ENCODE measurements around the gene ZNF3. TPM values are rescaled to one million over a fixed set of nuclear protein-coding genes. Genes with fewer than 3 reads are reported as not detected.

ZNF3 gene
- total and polyA plus RNA-seq, 3 donors from 2014 or later: 23.4 to 27.7 (median 24.7) TPM

DNA sequence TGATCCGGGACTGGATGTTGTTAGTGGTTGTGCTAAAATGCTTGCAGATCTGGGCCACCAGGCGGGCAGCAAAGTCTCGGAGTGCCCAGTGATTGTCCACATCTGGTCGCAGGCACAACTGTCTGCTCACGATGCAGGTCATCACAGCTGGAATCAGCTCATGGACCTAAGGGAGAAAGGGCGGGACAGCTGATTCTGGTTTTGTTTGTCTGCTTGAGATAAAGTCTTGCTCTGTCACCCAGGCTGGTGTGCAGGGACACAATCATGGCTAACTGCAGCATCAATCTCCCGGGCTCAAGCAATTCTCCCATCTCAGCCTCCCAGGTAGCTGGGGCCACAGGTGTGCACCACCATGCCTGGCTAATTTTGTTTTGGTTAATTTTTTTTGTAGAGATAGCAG, 29.6 kb upstream of the ZNF3 start:
- intact Hi-C loops (cut with DNase I; ENCODE audit: low total_unique reads): no loop called here
- DNase-seq: no peak
- no peaks in the 10 kb centered on the region for H3K36me3 ChIP-seq (ENCODE audit: low read depth, missing control alignments)
- no peaks in the 10 kb centered on the region for H3K27me3 ChIP-seq
- H3K4me1 ChIP-seq: no peaks in the 10 kb centered on the region
- 85 to 95% methylated on average over 7 of the region's 7 CpGs for WGBS, 2 donors
- H3K27ac ChIP-seq: no peak overlapping the region
- TF ChIP-seq, protein P1, sequence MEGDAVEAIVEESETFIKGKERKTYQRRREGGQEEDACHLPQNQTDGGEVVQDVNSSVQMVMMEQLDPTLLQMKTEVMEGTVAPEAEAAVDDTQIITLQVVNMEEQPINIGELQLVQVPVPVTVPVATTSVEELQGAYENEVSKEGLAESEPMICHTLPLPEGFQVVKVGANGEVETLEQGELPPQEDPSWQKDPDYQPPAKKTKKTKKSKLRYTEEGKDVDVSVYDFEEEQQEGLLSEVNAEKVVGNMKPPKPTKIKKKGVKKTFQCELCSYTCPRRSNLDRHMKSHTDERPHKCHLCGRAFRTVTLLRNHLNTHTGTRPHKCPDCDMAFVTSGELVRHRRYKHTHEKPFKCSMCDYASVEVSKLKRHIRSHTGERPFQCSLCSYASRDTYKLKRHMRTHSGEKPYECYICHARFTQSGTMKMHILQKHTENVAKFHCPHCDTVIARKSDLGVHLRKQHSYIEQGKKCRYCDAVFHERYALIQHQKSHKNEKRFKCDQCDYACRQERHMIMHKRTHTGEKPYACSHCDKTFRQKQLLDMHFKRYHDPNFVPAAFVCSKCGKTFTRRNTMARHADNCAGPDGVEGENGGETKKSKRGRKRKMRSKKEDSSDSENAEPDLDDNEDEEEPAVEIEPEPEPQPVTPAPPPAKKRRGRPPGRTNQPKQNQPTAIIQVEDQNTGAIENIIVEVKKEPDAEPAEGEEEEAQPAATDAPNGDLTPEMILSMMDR (IDR thresholded peaks at IDR 0.05): no peak
- TF ChIP-seq POLR2A (IDR thresholded peaks at IDR 0.05): no peak
- no peak overlapping the region for H3K4me3 ChIP-seq
- H3K9me3 ChIP-seq: no peaks in the 10 kb centered on the region

DNA sequence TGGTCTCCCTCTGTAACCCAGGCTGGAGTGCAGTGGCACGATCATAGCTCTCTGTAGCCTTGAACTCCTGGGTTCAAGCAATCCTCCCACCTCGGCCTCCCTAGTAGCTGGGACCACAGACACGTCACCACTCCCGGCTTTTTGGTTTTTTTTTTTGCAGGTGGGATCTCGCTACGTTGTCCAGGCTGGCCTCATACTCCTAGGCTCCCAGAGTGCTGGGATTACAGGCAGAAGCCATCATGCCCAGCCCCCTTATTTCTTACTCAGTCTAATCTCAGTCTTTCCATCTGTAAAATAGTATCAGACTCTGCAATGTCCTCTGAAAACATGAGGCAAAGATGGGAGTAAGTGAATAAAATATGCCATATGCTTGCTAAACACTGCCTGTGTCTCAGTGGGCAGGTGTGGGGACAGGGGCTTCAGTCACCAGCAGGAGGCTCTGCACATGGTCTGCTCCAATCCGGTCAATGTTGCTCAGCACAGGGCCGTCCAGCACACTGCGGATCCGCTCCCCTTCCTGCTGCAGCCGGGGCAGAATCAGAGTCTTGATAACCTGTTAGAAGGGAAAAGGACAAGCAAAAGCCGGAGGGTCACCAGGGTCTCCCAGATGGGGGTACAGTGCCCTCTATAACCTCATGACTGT, 28.1 kb upstream of the ZNF3 start:
- TF ChIP-seq, protein P1 (IDR thresholded peaks at IDR 0.05): no peak
- no peak for TF ChIP-seq POLR2A (IDR thresholded peaks at IDR 0.05)
- 86 to 88% methylated on average over 11 to 12 of the region's 12 CpGs for WGBS, 2 donors
- intact Hi-C loops (cut with DNase I; ENCODE audit: low total_unique reads): no loop called here
- Histone ChIP-seq H3K4me1 (no peaks in the 10 kb centered on the region), H3K4me3 (no peak overlapping the region), H3K36me3 (ENCODE audit: low read depth, missing control alignments) (no peaks in the 10 kb centered on the region), H3K27ac (no peak overlapping the region), H3K9me3 (no peaks in the 10 kb centered on the region), H3K27me3 (no peaks in the 10 kb centered on the region)
- no peak for DNase-seq

DNA sequence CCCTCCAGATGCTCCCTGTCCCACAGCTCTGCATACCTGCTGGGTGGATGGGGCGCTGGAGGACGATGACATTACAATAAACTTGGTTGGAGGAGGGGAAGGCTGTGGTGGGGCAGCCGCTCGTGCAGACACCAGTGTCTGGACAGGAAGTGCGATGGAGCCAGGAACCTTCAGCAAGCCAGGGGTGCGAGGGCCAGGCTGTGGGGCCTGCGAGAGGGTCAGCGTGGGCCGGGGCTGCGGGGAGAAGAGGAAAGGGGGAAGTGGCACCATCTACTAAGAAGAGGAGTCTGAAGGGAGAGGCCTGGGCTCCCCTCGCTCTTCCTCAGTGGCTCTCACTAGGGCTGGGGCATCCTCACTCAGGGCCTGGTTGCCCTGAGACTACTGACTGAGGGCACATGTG, 26.4 kb upstream of the ZNF3 start:
- TF ChIP-seq, protein P1 (IDR thresholded peaks at IDR 0.05): no peak
- TF ChIP-seq POLR2A (IDR thresholded peaks at IDR 0.05): no peak
- Histone ChIP-seq H3K4me3 (no peak overlapping the region), H3K27ac (no peak overlapping the region), H3K27me3 (no peaks in the 10 kb centered on the region), H3K36me3 (ENCODE audit: low read depth, missing control alignments) (no peaks in the 10 kb centered on the region), H3K9me3 (no peaks in the 10 kb centered on the region), H3K4me1 (no peaks in the 10 kb centered on the region)
- 81 to 84% methylated on average over 6 to 11 of the region's 11 CpGs for WGBS, 2 donors
- intact Hi-C loops (cut with DNase I; ENCODE audit: low total_unique reads): no loop called here
- no peak for DNase-seq

DNA sequence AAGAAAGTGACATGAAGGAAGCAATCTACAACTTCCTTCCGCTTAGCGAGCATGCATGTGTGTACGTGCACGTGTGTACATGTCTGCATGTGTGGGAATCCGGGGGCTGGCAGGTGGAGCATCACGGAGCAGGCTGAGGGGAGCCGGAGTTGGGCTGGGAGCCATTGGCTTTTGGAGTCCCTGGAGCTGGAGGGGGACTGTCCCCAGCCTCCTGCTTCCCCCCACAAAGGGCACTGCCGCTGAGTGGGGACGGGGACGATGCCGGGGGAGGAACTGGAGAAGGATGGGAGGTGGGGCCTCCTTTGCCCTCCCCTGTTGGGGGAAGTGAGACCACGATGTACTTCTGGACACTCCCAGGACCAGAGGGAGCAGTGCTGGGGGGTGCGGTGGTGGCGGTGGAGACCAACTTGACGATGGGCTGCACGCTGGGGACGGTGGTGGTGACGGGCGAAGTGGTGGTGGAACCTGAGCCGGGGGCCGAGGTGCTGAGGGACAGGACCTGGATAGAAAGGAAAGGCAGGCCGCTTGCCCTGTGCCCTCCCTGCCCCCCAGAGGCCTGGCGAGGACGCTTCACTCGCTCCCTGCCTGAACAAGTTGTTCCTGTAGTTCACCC, 25.7 kb upstream of the ZNF3 start:
- intact Hi-C loops (cut with DNase I; ENCODE audit: low total_unique reads): no loop called here
- Histone ChIP-seq H3K9me3 (no peaks in the 10 kb centered on the region), H3K27ac (no peak overlapping the region), H3K36me3 (ENCODE audit: low read depth, missing control alignments) (no peaks in the 10 kb centered on the region), H3K27me3 (no peaks in the 10 kb centered on the region), H3K4me3 (no peak overlapping the region), H3K4me1 (no peaks in the 10 kb centered on the region)
- DNase-seq: no peak
- TF ChIP-seq POLR2A (IDR thresholded peaks at IDR 0.05): no peak
- TF ChIP-seq, protein P1 (IDR thresholded peaks at IDR 0.05): no peak
- WGBS, 2 donors: 80 to 84% methylated on average over 21 to 25 of the region's 25 CpGs

DNA sequence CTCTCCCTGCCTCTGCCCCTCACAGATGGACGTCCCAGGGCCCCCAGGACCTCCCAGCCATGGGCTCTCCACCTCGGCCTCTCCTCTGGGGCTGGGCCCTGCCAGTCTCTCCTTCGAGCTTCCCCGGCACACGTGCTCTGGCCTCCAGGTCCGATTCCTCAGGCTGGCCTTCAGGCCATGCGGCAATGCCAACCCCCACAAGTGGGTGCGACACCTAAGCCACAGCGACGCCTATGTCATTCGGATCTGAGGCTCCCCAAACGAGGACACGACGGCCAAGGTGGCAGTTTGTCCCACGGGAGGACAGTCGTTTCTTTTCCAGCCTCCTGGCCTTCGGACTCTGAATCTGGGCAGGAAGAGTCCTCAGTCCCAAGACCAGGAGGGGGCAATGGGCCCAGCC, 25.1 kb upstream of the ZNF3 start:
- DNase-seq: no peak
- WGBS, 2 donors: 84 to 86% methylated on average over 13 to 17 of the region's 17 CpGs
- Histone ChIP-seq H3K36me3 (ENCODE audit: low read depth, missing control alignments) (no peaks in the 10 kb centered on the region), H3K4me3 (no peak overlapping the region), H3K27ac (no peak overlapping the region), H3K27me3 (no peaks in the 10 kb centered on the region), H3K4me1 (no peaks in the 10 kb centered on the region), H3K9me3 (no peaks in the 10 kb centered on the region)
- TF ChIP-seq POLR2A (IDR thresholded peaks at IDR 0.05): no peak
- TF ChIP-seq, protein P1 (IDR thresholded peaks at IDR 0.05): no peak
- intact Hi-C loops (cut with DNase I; ENCODE audit: low total_unique reads): no loop called here

Measured in testis (tissue), 3 donors.